MCF 10A (cell line): ENCODE measurements around the gene DSTYK. TPM values are rescaled to one million over a fixed set of nuclear protein-coding genes. Genes with fewer than 3 reads are reported as not detected.
A peak's percentile ranks its signal among the peaks of the same experiment; 100 is the strongest.

ENCODE experiments used
- BruUV-seq: library from RNA; stranded (reverse); fragments of 400-500 nt; replicated peaks from 2 replicates; lab custom pipeline; 2021; lab: Mats Ljungman, UMichigan
- CTCF ChIA-PET: fragments of 300-600 bp; sonication (Branson Sonifier 250); formaldehyde crosslinking; extraction: SDS; loops from one replicate; lab custom pipeline; 2021; ENCODE audit warnings: antibody characterized with exemption, inconsistent platforms; lab: Yijun Ruan, JAX
- POLR2A ChIA-PET: fragments of 300-600, 350-650 bp; sonication (Branson Sonifier 250); formaldehyde crosslinking; extraction: SDS; loops from one replicate; lab custom pipeline; 2020; ENCODE audit warnings: antibody characterized with exemption, inconsistent platforms; lab: Yijun Ruan, JAX
- DNase-seq: peaks from one replicate; pipeline ENCODE4 v3.0.0-alpha.2; 2018; ENCODE audit not compliant: unreplicated experiment
- H3K27ac Mint-ChIP-seq: one replicate; pipeline ENCODE4 v1.8.0; 2022; ENCODE audit warnings: mild to moderate bottlenecking, low read depth, mixed read lengths; ENCODE audit not compliant: unreplicated experiment
- H3K27me3 Mint-ChIP-seq: one replicate; pipeline ENCODE4 v1.8.0; 2022; ENCODE audit warnings: mixed read lengths; ENCODE audit not compliant: insufficient read depth, unreplicated experiment
- H3K36me3 Mint-ChIP-seq: one replicate; pipeline ENCODE4 v1.8.0; 2022; ENCODE audit warnings: mild to moderate bottlenecking, moderate library complexity, mixed read lengths; ENCODE audit not compliant: insufficient read depth, unreplicated experiment
- H3K4me1 Mint-ChIP-seq: one replicate; pipeline ENCODE4 v1.8.0; 2022; ENCODE audit warnings: mixed read lengths; ENCODE audit not compliant: insufficient read depth, unreplicated experiment
- H3K4me3 Mint-ChIP-seq: one replicate; pipeline ENCODE4 v1.8.0; 2022; ENCODE audit warnings: mild to moderate bottlenecking, moderate library complexity, mixed read lengths; ENCODE audit not compliant: unreplicated experiment
- H3K9me3 Mint-ChIP-seq: one replicate; pipeline ENCODE4 v1.8.0; 2022; ENCODE audit warnings: mixed read lengths; ENCODE audit not compliant: unreplicated experiment
- CTCF ChIP-seq: fragments of 200-600 bp; IDR thresholded peaks from one replicate; pipeline ENCODE4 v1.8.0; 2022; ENCODE audit warnings: antibody characterized with exemption, mild to moderate bottlenecking; ENCODE audit not compliant: unreplicated experiment
- intact Hi-C: fragments of 100-400 bp; cut with micrococcal nuclease; formaldehyde crosslinking; loops from 2 replicates; pipeline ENCODE4 v1.14.1; 2022
- total RNA-seq: library from RNA; stranded (reverse); gene quantifications from 2 replicates; pipeline ENCODE4 v1.2.3, GENCODE V29; 2022

DSTYK gene
- total RNA-seq, 1 experiment from 2014 or later, result 18.4 TPM

- Mint-ChIP-seq H3K27ac (peak within 1 kb of the TSS; percentile 100), H3K4me1 (peaks cover 11% of the 10 kb centered on the region), H3K27me3 (no peaks in the 10 kb centered on the region), H3K9me3 (no peaks in the 10 kb centered on the region), H3K4me3 (peak within 1 kb of the TSS; percentile 96), H3K36me3 (peaks cover 20% of the 10 kb centered on the region)
- peak; percentile 90 for TF ChIP-seq CTCF
- no TSS peak for BruUV-seq
- peak; percentile 100 for DNase-seq
- ChIA-PET POLR2A (interaction anchor here (0.5 to 4.8 kb wide), 60 partner anchors 9 to 1542 kb away, joined by 3 to 71 read pairs (median 4); partner anchors contain the start of genes DSTYK, ELK4, MDM4 and TMCC2), CTCF (interaction anchor here (0.6 to 11.5 kb wide), 35 partner anchors 10 to 536 kb away, joined by 3 to 231 read pairs (median 5); partner anchors contain the start of gene DSTYK)
- intact Hi-C loops, result loop anchor here (1.0 to 5.0 kb wide), 8 partner anchors 19 to 200 kb away; partner anchors contain the start of genes DSTYK and NUAK2
These were observed 89.6 kb downstream of the DSTYK start, which contains the start of gene RBBP5 for GRCh38 chr1:205121660-205122488. RBBP5 (minus strand) TSS chr1:205121978; CDS start chr1:205121873, 105 bp downstream.

- no peaks in the 10 kb centered on the region for H3K9me3 Mint-ChIP-seq
- CTCF ChIA-PET, result interaction anchor here (0.6 to 11.5 kb wide), 6 partner anchors 9 to 1813 kb away, joined by 3 to 231 read pairs (median 8); no protein-coding TSS in a partner anchor
- no peak for DNase-seq
- POLR2A ChIA-PET, result interaction anchor here (1.3 to 1.6 kb wide), 3 partner anchors 13 to 26 kb away, joined by 3 to 5 read pairs (median 4); no protein-coding TSS in a partner anchor
- H3K27me3 Mint-ChIP-seq, result no peaks in the 10 kb centered on the region
- peaks cover 39% of the 10 kb centered on the region for H3K36me3 Mint-ChIP-seq
- intact Hi-C loops, result no loop called here
- BruUV-seq, result no TSS peak
- no peak overlapping the region for H3K4me3 Mint-ChIP-seq
- peak overlapping the region; percentile 3 for H3K27ac Mint-ChIP-seq
- H3K4me1 Mint-ChIP-seq, result peaks cover 11% of the 10 kb centered on the region
- TF ChIP-seq CTCF, result no peak
These were observed 92.8 kb downstream of the DSTYK start for GRCh38 chr1:205118752-205119151.

- no peak for TF ChIP-seq CTCF
- no peaks in the 10 kb centered on the region for H3K4me1 Mint-ChIP-seq
- ChIA-PET POLR2A (interaction anchor here (1.0 to 6.7 kb wide), 3 partner anchors 8 to 12 kb away, joined by 3 to 71 read pairs (median 4); partner anchors contain the start of gene RBBP5), CTCF (interaction anchor here (0.6 to 2.1 kb wide), 7 partner anchors 10 to 1103 kb away, joined by 3 to 10 read pairs (median 3); partner anchors contain the start of gene RBBP5)
- no peak for DNase-seq
- no TSS peak for BruUV-seq
- no peak overlapping the region for H3K27ac Mint-ChIP-seq
- H3K9me3 Mint-ChIP-seq, result no peaks in the 10 kb centered on the region
- peaks cover 62% of the 10 kb centered on the region for H3K36me3 Mint-ChIP-seq
- no peak overlapping the region for H3K4me3 Mint-ChIP-seq
- no peaks in the 10 kb centered on the region for H3K27me3 Mint-ChIP-seq
- intact Hi-C loops, result no loop called here
These were observed 100.1 kb downstream of the DSTYK start for GRCh38 chr1:205111354-205111753.

GRCh38 chr1:205109711-205110110, 101.8 kb downstream of the DSTYK start:
- H3K36me3 Mint-ChIP-seq, result peaks cover 71% of the 10 kb centered on the region
- DNase-seq, result no peak
- CTCF ChIA-PET, result interaction anchor here (0.6 to 3.4 kb wide), 16 partner anchors 9 to 222 kb away, joined by 3 to 21 read pairs (median 5); partner anchors contain the start of gene RBBP5
- intact Hi-C loops, result no loop called here
- no peak overlapping the region for H3K4me3 Mint-ChIP-seq
- no peaks in the 10 kb centered on the region for H3K9me3 Mint-ChIP-seq
- POLR2A ChIA-PET, result interaction anchor here (1.3 to 6.7 kb wide), 2 partner anchors 12 to 31 kb away, joined by 4 to 71 read pairs; partner anchors contain the start of gene RBBP5
- no peak for TF ChIP-seq CTCF
- no TSS peak for BruUV-seq
- no peak overlapping the region for H3K27ac Mint-ChIP-seq
- no peaks in the 10 kb centered on the region for H3K4me1 Mint-ChIP-seq
- H3K27me3 Mint-ChIP-seq, result no peaks in the 10 kb centered on the region
